CD4-positive, alpha-beta T cell treated with Interleukin-6 at 100 ng/mL for 8 hours (primary cell): ENCODE results near the gene CISTR.
A peak's percentile ranks its signal among the peaks of the same experiment; 100 is the strongest.
"Not testable (repeated sequence)": the region's sequence is repeated elsewhere in the genome, so short reads cannot be mapped to it uniquely, and the experiment has no call there.

Source experiments
- DNase-seq: peaks from one replicate; pipeline ENCODE4 v3.0.0-alpha.2; 2020; ENCODE audit warnings: mixed read lengths, low spot score

The CISTR gene

GRCh38 chr12:53762793-53763192 is 11.0 kb upstream of the CISTR start:
- not testable (repeated sequence) for DNase-seq

- no peak for DNase-seq
Measured at GRCh38 chr12:53761306-53761705, 9.5 kb upstream of the CISTR start.

- no peak for DNase-seq
Measured at GRCh38 chr12:53759261-53759660, 7.5 kb upstream of the CISTR start.

GRCh38 chr12:53758730-53759103 is 6.9 kb upstream of the CISTR start:
- no peak for DNase-seq

GRCh38 chr12:53758081-53758729 is 6.4 kb upstream of the CISTR start:
- no peak for DNase-seq

- DNase-seq = peak; percentile 75
Measured at GRCh38 chr12:53757101-53757770, 5.5 kb upstream of the CISTR start.

GRCh38 chr12:53756300-53757100 is 4.7 kb upstream of the CISTR start:
- no peak for DNase-seq

- no peak for DNase-seq
Measured at GRCh38 chr12:53755893-53756292, 4.1 kb upstream of the CISTR start.

- no peak for DNase-seq
Measured at GRCh38 chr12:53755451-53755891, 3.7 kb upstream of the CISTR start.

GRCh38 chr12:53754633-53755264 is 3.0 kb upstream of the CISTR start:
- DNase-seq = no peak

GRCh38 chr12:53754188-53754585 is 2.4 kb upstream of the CISTR start:
- DNase-seq = no peak

GRCh38 chr12:53752621-53753020 is 842 bp upstream of the CISTR start:
- DNase-seq = no peak

- DNase-seq = no peak
Measured at GRCh38 chr12:53752192-53752601, 418 bp upstream of the CISTR start.

- DNase-seq = no peak
Measured at GRCh38 chr12:53750812-53751335, 905 bp downstream of the CISTR start.

GRCh38 chr12:53749986-53750811 is 1.6 kb downstream of the CISTR start:
- DNase-seq = no peak

- DNase-seq = no peak
Measured at GRCh38 chr12:53748072-53748840, 3.5 kb downstream of the CISTR start.

GRCh38 chr12:53747095-53747494 is 4.7 kb downstream of the CISTR start:
- DNase-seq = no peak

- DNase-seq = peak; percentile 86
Measured at GRCh38 chr12:53746592-53747092, 5.1 kb downstream of the CISTR start.

GRCh38 chr12:53744751-53745150 is 7.0 kb downstream of the CISTR start:
- no peak for DNase-seq

- DNase-seq = no peak
Measured at GRCh38 chr12:53744130-53744441, 7.7 kb downstream of the CISTR start.
